HEK293 (cell line): Measurements from ENCODE around the gene SMTN.

Experiments
- EGR2 ChIP-seq: fragments of 450-650 bp; formaldehyde crosslinking; IDR thresholded peaks from 2 replicates; pipeline ENCODE4 v1.5.1; 2016; ENCODE audit warnings: low read depth, missing biosample characterization, missing genetic modification characterization
- HOXA7 ChIP-seq: sonication (generic); formaldehyde crosslinking; IDR thresholded peaks from 2 replicates; pipeline ENCODE4 v1.8.1; 2022; ENCODE audit warnings: missing genetic modification reagents, borderline replicate concordance
- KLF1 ChIP-seq: fragments of 450-650 bp; formaldehyde crosslinking; IDR thresholded peaks from 2 replicates; pipeline ENCODE4 v1.5.1; 2016; ENCODE audit warnings: missing biosample characterization, missing genetic modification characterization
- TRIM28 ChIP-seq: IDR thresholded peaks from 2 replicates; pipeline ENCODE4 v1.6.1; 2011; ENCODE audit warnings: low read length, control low read depth, borderline replicate concordance
- ZEB2 ChIP-seq: fragments of 450-650 bp; formaldehyde crosslinking; IDR thresholded peaks from 2 replicates; pipeline ENCODE4 v1.5.1; 2016; ENCODE audit warnings: missing biosample characterization, missing genetic modification characterization
- ZIC2 ChIP-seq: fragments of 450-650 bp; formaldehyde crosslinking; IDR thresholded peaks from 2 replicates; pipeline ENCODE4 v1.5.1; 2016; ENCODE audit warnings: missing biosample characterization, missing genetic modification characterization
- ZNF10 ChIP-seq: fragments of 450-650 bp; formaldehyde crosslinking; IDR thresholded peaks from 2 replicates; pipeline ENCODE4 v1.5.1; 2017; ENCODE audit warnings: missing biosample characterization, missing genetic modification characterization
- ZNF121 ChIP-seq: fragments of 450-650 bp; formaldehyde crosslinking; IDR thresholded peaks from 2 replicates; pipeline ENCODE4 v1.5.1; 2016; ENCODE audit warnings: missing biosample characterization, missing genetic modification characterization
- ZNF146 ChIP-seq: fragments of 450-650 bp; formaldehyde crosslinking; IDR thresholded peaks from 2 replicates; pipeline ENCODE4 v1.5.1; 2016; ENCODE audit warnings: missing biosample characterization, missing genetic modification characterization
- ZNF175 ChIP-seq: fragments of 450-650 bp; formaldehyde crosslinking; IDR thresholded peaks from 2 replicates; pipeline ENCODE4 v1.5.1; 2016; ENCODE audit warnings: missing biosample characterization, missing genetic modification characterization
- ZNF341 ChIP-seq: fragments of 450-650 bp; formaldehyde crosslinking; IDR thresholded peaks from 2 replicates; pipeline ENCODE4; 2016; ENCODE audit warnings: low read depth, missing biosample characterization, missing genetic modification characterization
- ZNF529 ChIP-seq: fragments of 450-650 bp; formaldehyde crosslinking; IDR thresholded peaks from 2 replicates; pipeline ENCODE4 v1.5.1; 2017; ENCODE audit warnings: missing genetic modification characterization, missing biosample characterization; ENCODE audit not compliant: insufficient replicate concordance
- ZNF600 ChIP-seq: fragments of 450-650 bp; formaldehyde crosslinking; IDR thresholded peaks from 2 replicates; pipeline ENCODE4 v1.5.1; 2016; ENCODE audit warnings: missing biosample characterization, missing genetic modification characterization
- ZNF660 ChIP-seq: fragments of 450-650 bp; IDR thresholded peaks from 2 replicates; pipeline ENCODE4 v1.5.1; 2018; ENCODE audit warnings: missing biosample characterization, mild to moderate bottlenecking, missing genetic modification characterization
- ZNF768 ChIP-seq: fragments of 450-650 bp; formaldehyde crosslinking; IDR thresholded peaks from 2 replicates; pipeline ENCODE4 v1.5.1; 2018; ENCODE audit warnings: missing biosample characterization, mild to moderate bottlenecking, missing genetic modification characterization
- ZNF777 ChIP-seq: fragments of 450-650 bp; formaldehyde crosslinking; IDR thresholded peaks from 2 replicates; pipeline ENCODE4 v1.5.1; 2017; ENCODE audit warnings: missing biosample characterization, missing genetic modification characterization, borderline replicate concordance
- TF ChIP-seq, protein P1 (sequence below): fragments of 450-650 bp; formaldehyde crosslinking; IDR thresholded peaks from 2 replicates; pipeline ENCODE4 v1.5.1; 2016; ENCODE audit warnings: missing biosample characterization, missing genetic modification characterization, borderline replicate concordance
- TF ChIP-seq, protein P2 (sequence below): IDR thresholded peaks from 2 replicates; pipeline ENCODE4 v1.6.1; 2011; ENCODE audit warnings: mild to moderate bottlenecking, low read depth, low read length, borderline replicate concordance
- TF ChIP-seq, protein P3 (sequence below): fragments of 450-650 bp; formaldehyde crosslinking; IDR thresholded peaks from 2 replicates; pipeline ENCODE4 v1.5.1; 2016; ENCODE audit warnings: missing biosample characterization, missing genetic modification characterization
- TF ChIP-seq, protein P4 (sequence below): fragments of 450-650 bp; formaldehyde crosslinking; IDR thresholded peaks from 2 replicates; pipeline ENCODE4 v1.5.1; 2016; ENCODE audit warnings: missing biosample characterization, missing genetic modification characterization
- TF ChIP-seq, protein P5 (sequence below): fragments of 450-650 bp; formaldehyde crosslinking; IDR thresholded peaks from 2 replicates; pipeline ENCODE4 v1.5.1; 2016; ENCODE audit warnings: missing biosample characterization, missing genetic modification characterization
- TF ChIP-seq, protein P6 (sequence below): fragments of 450-650 bp; formaldehyde crosslinking; IDR thresholded peaks from 2 replicates; pipeline ENCODE4 v1.5.1; 2016; ENCODE audit warnings: missing biosample characterization, missing genetic modification characterization
- TF ChIP-seq, protein P7 (sequence below): fragments of 450-650 bp; formaldehyde crosslinking; IDR thresholded peaks from 2 replicates; pipeline ENCODE4 v1.5.1; 2017; ENCODE audit warnings: missing biosample characterization, missing genetic modification characterization
- TF ChIP-seq, protein P8 (sequence below): fragments of 450-650 bp; formaldehyde crosslinking; IDR thresholded peaks from 2 replicates; pipeline ENCODE4 v1.5.1; 2016; ENCODE audit warnings: missing biosample characterization, missing genetic modification characterization

The SMTN gene

DNA sequence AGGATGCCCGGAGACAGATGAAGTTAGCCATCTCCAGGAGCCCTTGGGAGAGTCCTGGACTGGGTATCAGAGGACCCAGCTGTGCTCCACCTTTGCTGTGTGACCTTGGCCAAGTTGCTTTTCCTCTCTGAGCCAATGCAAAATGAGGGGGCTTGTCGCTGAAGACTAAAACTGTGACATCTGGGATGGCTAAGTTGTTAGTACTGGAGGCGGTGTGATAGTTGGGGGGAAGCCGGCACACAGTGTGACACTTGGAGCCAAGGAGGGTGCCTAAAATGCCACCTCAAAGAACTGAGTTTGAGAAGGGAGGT is 42.1 kb downstream of the SMTN start (continued):
- TF ChIP-seq, protein P1, sequence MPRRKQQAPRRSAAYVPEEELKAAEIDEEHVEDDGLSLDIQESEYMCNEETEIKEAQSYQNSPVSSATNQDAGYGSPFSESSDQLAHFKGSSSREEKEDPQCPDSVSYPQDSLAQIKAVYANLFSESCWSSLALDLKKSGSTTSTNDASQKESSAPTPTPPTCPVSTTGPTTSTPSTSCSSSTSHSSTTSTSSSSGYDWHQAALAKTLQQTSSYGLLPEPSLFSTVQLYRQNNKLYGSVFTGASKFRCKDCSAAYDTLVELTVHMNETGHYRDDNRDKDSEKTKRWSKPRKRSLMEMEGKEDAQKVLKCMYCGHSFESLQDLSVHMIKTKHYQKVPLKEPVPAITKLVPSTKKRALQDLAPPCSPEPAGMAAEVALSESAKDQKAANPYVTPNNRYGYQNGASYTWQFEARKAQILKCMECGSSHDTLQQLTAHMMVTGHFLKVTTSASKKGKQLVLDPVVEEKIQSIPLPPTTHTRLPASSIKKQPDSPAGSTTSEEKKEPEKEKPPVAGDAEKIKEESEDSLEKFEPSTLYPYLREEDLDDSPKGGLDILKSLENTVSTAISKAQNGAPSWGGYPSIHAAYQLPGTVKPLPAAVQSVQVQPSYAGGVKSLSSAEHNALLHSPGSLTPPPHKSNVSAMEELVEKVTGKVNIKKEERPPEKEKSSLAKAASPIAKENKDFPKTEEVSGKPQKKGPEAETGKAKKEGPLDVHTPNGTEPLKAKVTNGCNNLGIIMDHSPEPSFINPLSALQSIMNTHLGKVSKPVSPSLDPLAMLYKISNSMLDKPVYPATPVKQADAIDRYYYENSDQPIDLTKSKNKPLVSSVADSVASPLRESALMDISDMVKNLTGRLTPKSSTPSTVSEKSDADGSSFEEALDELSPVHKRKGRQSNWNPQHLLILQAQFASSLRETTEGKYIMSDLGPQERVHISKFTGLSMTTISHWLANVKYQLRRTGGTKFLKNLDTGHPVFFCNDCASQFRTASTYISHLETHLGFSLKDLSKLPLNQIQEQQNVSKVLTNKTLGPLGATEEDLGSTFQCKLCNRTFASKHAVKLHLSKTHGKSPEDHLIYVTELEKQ, result no peak
- TF ChIP-seq KLF1 (tag by site-specific recombination) (no peak), ZNF768 (tag by site-specific recombination) (peak; percentile 97), HOXA7 (CRISPR knock-in tag) (no peak), EGR2 (tag by site-specific recombination) (no peak), ZEB2 (tag by site-specific recombination) (no peak), ZNF175 (tag by site-specific recombination) (no peak), ZNF660 (tag by site-specific recombination) (no peak), ZIC2 (tag by site-specific recombination) (no peak), ZNF529 (tag by site-specific recombination) (no peak), ZNF121 (tag by site-specific recombination) (no peak), ZNF341 (tag by site-specific recombination) (no peak), ZNF600 (tag by site-specific recombination) (no peak), ZNF146 (tag by site-specific recombination) (no peak), ZNF10 (tag by site-specific recombination) (no peak), ZNF777 (tag by site-specific recombination) (no peak), TRIM28 (no peak)
- TF ChIP-seq, protein P2, sequence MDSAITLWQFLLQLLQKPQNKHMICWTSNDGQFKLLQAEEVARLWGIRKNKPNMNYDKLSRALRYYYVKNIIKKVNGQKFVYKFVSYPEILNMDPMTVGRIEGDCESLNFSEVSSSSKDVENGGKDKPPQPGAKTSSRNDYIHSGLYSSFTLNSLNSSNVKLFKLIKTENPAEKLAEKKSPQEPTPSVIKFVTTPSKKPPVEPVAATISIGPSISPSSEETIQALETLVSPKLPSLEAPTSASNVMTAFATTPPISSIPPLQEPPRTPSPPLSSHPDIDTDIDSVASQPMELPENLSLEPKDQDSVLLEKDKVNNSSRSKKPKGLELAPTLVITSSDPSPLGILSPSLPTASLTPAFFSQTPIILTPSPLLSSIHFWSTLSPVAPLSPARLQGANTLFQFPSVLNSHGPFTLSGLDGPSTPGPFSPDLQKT, result no peak
- TF ChIP-seq, protein P3, sequence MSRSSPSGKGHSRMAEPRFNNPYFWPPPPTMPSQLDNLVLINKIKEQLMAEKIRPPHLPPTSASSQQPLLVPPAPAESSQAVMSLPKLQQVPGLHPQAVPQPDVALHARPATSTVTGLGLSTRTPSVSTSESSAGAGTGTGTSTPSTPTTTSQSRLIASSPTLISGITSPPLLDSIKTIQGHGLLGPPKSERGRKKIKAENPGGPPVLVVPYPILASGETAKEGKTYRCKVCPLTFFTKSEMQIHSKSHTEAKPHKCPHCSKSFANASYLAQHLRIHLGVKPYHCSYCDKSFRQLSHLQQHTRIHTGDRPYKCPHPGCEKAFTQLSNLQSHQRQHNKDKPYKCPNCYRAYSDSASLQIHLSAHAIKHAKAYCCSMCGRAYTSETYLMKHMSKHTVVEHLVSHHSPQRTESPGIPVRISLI, result no peak
- TF ChIP-seq, protein P4, sequence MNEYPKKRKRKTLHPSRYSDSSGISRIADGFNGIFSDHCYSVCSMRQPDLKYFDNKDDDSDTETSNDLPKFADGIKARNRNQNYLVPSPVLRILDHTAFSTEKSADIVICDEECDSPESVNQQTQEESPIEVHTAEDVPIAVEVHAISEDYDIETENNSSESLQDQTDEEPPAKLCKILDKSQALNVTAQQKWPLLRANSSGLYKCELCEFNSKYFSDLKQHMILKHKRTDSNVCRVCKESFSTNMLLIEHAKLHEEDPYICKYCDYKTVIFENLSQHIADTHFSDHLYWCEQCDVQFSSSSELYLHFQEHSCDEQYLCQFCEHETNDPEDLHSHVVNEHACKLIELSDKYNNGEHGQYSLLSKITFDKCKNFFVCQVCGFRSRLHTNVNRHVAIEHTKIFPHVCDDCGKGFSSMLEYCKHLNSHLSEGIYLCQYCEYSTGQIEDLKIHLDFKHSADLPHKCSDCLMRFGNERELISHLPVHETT, result no peak
- TF ChIP-seq, protein P5, sequence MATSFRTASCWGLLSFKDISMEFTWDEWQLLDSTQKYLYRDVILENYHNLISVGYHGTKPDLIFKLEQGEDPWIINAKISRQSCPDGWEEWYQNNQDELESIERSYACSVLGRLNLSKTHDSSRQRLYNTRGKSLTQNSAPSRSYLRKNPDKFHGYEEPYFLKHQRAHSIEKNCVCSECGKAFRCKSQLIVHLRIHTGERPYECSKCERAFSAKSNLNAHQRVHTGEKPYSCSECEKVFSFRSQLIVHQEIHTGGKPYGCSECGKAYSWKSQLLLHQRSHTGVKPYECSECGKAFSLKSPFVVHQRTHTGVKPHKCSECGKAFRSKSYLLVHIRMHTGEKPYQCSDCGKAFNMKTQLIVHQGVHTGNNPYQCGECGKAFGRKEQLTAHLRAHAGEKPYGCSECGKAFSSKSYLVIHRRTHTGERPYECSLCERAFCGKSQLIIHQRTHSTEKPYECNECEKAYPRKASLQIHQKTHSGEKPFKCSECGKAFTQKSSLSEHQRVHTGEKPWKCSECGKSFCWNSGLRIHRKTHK (tag by site-specific recombination), result no peak
- TF ChIP-seq, protein P6, sequence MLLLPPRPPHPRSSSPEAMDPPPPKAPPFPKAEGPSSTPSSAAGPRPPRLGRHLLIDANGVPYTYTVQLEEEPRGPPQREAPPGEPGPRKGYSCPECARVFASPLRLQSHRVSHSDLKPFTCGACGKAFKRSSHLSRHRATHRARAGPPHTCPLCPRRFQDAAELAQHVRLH (tag by site-specific recombination), result 0 out of 2 replicates have a peak, but pooled peaks have one; percentile 17
- TF ChIP-seq, protein P7, sequence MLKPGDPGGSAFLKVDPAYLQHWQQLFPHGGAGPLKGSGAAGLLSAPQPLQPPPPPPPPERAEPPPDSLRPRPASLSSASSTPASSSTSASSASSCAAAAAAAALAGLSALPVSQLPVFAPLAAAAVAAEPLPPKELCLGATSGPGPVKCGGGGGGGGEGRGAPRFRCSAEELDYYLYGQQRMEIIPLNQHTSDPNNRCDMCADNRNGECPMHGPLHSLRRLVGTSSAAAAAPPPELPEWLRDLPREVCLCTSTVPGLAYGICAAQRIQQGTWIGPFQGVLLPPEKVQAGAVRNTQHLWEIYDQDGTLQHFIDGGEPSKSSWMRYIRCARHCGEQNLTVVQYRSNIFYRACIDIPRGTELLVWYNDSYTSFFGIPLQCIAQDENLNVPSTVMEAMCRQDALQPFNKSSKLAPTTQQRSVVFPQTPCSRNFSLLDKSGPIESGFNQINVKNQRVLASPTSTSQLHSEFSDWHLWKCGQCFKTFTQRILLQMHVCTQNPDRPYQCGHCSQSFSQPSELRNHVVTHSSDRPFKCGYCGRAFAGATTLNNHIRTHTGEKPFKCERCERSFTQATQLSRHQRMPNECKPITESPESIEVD (tag by site-specific recombination), result no peak
- TF ChIP-seq, protein P8, sequence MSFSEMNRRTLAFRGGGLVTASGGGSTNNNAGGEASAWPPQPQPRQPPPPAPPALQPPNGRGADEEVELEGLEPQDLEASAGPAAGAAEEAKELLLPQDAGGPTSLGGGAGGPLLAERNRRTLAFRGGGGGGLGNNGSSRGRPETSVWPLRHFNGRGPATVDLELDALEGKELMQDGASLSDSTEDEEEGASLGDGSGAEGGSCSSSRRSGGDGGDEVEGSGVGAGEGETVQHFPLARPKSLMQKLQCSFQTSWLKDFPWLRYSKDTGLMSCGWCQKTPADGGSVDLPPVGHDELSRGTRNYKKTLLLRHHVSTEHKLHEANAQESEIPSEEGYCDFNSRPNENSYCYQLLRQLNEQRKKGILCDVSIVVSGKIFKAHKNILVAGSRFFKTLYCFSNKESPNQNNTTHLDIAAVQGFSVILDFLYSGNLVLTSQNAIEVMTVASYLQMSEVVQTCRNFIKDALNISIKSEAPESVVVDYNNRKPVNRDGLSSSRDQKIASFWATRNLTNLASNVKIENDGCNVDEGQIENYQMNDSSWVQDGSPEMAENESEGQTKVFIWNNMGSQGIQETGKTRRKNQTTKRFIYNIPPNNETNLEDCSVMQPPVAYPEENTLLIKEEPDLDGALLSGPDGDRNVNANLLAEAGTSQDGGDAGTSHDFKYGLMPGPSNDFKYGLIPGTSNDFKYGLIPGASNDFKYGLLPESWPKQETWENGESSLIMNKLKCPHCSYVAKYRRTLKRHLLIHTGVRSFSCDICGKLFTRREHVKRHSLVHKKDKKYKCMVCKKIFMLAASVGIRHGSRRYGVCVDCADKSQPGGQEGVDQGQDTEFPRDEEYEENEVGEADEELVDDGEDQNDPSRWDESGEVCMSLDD (tag by site-specific recombination), result no peak
